GM21737 (cell line): ENCODE results near the gene FAM83G.
A peak's percentile ranks its signal among the peaks of the same experiment; 100 is the strongest.

Experiments
- ATAC-seq: cut with Tn5 transposase; IDR thresholded peaks from one replicate; pipeline ENCODE4 v1.9.1; 2021; ENCODE audit warnings: mild to moderate bottlenecking, moderate library complexity; ENCODE audit not compliant: unreplicated experiment

Gene FAM83G

DNA sequence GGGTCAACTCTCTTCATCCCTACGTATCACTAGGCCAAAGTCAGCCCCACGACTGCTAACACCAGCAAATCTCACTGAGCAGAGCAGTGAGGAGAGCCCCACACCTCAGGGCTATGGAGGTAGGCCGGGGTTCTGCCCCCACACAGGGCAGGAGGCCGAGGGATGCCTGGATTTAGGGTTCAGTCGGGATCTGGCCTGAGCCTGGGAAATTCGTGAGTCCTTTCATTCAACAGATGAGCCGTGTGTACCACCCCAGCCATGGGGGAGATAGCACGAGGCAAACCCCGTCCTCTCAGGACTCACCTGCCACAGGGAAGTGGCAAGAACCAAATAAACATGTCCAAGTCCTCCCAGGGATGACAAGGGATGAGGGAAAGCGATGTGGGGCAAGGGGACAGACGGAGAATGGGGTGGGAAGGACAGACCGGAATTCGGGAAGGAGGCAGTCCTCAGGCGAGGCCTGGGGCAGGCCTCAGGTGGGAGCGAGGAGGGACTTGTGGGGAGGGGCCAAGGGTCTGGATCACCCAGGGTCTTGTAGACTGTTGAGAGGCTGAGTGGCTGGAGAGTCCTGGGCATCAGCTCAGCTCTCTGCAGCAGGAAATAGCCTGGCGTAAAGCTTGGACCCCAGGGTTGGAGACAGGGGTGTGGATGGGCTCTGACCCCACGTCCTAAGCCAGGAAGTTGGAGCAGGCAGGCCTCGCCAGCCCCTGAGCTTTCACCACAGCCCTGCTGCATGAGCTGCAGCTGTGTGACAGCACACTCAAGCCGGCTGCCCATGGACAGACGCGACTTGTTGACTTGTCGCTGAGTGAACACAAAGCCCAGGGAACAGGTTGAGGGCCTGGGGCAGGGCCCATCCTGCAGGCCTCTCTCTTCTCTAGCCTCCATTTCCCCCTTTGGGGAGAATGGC lies 7.9 kb upstream of the FAM83G start:
- ATAC-seq, result no peak

DNA sequence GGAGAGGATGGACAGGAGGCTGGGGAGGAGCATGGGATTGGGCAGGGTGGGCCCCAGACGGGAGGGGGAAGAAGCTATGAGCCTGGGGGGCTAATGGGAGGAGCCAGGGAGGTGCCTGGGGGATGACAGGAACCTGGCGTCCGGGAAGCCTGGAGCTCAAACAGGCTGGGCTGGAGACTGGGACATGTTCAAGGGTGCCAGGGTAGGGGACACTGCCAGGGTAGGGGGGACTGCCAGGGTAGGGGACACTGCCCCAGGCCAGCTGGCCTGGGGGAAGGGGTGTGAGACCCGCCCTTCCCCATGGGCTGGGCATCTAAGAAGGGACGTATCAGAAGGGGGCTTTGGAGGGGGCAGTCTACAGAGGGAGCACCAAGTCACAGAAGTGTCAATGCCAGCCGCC lies 7.0 kb upstream of the FAM83G start:
- no peak for ATAC-seq

DNA sequence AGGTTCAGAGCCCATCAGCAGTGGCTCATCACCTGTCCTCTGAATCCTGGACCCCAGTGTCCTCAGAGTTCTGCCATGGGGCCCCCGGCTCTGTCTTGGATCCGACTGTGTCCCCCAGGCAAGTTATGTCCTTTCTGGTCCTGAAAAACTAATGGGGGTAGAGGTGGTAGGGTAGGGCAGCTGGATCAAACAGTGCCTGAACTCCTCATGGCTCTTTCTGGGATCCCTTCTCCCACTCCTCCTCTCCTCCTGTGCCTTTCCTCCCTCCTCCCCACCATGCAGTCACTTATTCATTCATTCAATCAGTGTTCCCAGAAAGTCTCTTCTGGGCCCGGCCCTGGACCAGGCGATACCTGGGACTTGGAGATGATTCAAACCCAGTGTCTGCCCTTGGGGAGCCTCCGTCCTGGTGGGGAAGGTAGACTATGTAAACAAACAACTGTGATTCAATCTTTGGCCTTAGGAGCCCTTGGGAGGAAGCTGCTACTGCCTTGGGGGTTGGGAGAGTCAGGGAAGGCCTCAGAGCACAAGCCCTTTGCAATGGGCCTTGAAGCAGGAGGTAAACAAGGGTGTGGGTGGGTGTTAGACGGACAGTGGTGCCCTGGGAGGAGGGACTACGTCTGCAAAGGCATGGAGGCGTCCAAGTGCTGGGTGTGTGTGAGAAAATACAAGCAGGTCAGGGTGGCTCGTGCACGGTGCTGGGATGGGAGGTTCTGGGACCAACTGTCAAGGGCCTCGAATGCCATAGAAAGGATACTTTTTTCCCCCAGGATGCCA lies 6.4 kb upstream of the FAM83G start:
- ATAC-seq, result no peak

DNA sequence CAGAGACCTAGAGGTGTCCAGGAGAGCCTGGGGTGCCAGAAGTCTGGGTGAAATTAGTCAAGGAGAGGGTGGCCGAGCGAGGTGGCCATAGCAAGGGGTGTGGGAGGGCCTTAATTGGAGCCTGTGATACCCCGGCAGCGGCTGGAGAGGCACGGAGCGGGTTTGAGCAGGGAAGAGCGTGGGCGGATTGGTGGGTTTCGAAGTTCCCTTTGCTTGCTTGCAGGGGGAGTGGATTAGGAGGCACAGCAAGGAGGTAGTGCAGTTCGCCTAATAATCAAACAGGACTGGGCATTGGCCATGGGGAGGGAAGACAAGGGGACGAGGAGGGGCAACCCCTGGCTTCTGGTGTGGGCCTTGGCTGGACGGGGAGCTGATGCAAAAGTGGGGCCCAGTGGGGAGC lies 5.4 kb upstream of the FAM83G start:
- no peak for ATAC-seq

DNA sequence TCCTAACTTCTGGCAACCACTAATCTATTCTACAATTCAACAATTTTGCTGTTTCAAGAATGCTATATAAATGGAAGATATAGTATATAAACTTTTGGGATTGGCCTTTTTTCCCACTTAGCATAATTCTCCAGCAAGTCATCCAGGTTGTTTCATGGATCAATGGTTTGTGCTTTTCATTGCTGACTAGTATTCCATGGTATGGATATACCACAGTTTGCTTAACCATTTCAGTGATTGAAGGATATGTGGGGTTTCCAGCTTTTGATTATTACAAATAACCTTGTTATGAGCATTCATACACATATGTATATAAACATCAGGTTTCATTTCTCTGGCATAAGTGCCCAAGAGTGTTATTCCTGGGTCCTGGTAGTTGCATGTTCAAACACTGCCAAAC lies 2.1 kb upstream of the FAM83G start:
- no peak for ATAC-seq

DNA sequence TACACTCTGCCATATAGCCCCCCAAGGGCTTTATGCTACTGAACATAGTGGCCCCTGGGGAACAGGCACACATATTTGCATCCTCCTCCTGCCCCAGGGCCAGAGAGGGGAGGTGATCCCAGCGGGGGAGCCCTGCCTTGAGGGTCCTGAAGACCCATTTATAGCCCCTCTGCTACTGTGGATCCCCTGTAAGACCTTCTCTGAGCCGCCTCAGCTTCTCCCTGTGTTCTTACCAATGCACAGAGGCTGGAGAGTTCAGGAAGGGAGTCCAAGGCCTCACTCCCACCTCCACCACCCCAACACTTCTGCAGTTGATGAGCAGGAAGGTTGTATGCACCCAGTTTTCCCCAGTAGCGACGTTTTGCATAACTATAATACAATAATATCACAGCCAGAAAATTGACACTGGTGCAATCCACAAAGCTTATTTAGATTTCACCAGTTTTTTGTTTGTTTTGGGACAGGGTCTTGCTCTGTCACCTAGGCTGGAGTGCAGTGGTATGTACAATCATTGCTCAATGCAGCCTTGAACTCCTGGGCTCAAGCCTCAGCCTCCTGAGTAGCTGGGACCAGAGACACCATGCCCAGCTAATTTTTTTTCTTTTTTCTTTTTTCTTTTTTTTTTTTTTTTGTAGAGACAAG lies 1.3 kb upstream of the FAM83G start:
- ATAC-seq, result no peak

DNA sequence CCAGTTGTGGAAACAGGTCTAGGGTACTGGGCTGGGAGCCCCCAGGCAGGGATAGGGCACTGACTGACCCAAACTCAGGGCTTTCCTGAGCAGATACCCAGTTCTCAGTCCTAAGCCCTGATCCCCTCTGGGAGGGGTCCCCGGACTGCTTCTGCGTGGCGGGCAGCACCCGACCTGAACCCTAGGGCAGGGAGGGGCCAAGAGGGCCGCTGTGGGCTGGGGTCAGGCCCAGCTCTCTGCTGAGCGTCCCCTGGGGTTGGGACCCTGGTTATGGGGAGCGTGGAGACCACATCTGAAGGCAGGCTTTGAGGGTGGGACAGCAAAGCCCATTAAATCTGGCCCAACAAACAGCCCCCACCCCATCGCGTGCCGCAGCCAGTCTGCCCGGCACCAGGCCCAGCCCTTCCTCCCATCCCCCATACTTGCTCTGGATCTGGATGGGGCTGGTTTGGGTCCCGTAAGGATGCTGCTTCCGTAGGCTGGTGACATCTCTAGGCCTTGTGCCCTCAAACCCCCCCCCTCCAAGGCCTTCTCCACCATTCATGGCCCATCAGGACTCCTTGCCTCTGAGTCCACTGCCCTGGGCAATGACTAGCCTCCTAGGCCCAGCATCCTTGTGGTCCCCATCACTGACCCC lies 691 bp upstream of the FAM83G start:
- ATAC-seq, result no peak

DNA sequence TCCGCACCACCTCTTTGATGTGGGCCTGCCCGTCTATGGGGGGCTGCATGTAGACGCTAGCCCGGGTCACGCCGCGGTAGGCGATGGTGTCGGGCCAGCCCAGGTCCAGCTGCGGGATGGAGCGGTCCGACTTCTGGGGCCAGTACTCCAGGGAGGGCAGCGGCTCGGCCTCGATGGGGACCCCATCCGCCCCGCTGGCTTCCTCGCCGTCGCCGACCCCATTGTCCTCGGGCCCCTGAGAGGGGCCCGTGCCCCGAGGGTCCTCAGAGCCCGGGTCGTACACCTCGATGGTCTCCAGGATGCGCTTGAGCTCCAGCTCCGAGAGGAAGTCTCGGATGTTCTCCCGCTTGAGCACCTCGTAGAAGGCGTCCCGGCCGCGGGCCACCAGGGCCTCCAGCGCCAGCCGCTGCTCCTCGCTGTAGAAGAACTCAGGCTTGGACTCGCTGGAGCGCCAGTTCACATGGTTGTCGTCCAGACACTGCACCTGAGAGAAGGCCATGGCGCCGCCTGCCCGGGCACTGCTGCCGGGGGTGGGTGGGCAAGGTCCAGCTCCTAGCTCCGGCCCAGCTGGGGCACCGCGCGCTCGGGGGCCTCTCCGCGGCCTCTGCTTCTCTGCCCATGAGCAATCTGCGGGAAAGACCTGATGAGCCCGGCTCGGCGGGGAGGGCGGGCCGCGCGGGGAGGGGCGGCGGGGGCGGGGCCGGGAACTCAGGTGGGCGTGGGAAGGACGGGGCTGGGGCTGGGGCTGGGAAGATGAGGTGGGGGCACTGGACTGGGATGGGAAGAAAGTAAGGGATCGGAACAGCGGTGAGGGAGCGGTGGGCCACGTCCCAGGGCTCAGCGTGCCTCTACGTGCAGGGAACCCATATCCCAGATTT lies 782 bp downstream of the FAM83G start:
- peak; percentile 23 for ATAC-seq

DNA sequence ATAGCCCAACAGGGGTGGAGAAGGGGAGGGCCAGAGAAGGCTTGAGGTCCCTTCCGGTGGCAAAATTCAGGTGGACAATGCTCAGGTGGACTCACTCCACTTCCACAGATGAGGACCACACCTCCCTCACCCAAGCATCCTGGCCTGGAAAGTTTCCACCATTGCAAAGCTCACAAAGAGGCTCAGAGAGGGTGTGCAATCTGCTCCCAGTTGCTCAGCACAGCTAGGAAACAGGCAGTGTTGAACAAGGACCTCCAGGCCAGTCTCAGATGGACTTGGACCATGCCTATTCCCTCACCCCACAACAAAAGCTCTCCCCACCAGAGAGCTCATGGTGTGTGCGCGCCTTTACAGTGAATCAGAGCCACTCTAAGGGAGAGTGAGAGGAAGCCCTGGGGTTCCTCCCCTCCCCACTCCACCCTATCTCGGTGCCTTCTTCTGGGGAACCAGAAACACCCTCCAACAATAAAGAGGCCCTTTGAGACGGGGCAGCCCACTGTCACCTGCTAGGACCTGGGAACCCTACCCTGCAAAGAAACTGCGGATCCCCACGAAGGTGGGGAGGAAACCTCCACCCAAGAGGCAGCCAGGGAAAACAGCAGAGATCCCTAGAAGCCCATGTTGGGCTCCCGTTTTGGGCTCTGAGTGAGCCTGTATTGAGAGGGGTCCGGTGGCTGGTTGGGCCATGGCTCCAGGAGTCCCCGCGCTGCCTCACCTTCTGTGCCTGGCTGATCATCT lies 1.6 kb downstream of the FAM83G start:
- ATAC-seq, result no peak

DNA sequence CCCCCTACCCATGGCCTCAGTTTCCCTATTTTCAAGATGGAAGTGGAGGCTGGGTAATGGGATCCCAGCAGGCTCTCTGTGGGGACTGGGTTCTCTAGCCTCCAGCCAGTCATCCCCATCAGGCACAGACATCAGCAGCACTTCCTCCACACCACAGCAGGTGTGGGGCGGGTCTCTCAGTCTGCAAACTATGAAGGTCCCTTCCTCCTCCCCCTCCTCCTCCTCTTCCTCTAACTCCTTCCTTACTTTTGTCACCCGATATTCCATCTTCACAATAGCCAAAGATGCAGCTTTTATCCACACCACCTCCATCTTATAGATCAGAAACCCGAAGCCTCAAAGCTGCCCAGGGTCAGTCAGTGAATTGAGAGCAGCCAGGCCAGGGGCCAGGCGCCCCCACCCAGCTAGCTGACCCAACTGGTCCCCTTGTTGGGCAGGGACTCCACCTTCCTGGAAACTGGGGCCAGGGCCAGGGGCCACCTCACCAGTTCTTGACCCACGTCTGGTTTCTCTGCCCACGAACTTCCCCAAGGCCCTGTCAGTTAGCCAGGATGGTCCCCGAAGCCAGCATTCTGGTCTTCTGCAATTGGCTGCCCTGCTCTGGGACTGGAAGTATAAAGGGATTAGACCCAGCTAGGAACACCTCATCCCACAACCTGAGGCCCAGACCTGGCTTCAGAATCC lies 2.5 kb downstream of the FAM83G start:
- ATAC-seq, result no peak

DNA sequence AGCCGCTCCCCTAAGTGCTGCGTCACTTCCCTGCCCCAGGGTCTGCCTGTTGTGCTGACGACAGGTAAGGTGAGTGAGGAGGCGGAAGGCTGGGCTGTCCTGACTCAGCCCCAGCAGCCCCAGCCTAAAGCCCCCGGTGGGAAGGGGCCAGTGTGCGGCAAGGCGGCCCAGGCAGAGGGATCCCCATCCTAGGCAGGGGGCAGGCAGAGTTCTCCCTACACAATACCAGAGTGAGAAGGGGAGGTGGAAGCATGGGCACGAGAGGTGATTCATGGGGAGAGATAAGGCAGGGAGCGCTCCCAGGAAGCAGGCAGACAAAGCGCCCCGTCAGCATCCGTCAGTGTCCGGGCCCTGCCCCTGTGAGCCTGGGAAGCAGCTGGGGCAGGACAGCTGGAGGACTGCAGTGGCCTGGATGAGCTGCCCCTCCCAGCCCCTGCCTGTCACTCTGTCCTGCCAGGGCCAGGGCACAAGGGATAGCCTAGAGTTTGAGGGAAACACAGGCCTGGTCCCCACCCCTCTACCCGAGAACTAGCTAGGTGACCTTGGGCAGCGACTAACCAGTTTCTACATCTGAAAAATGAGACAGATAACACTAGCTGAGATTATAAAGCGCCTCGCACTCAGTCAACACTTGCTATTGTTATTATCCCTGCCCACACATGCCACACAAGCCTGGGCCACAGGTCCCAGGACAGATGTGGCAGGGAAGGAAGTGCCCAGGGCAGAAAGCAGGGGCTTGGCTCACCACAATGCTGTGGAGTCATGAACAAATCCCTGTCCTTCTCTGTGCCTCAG lies 3.8 kb downstream of the FAM83G start:
- no peak for ATAC-seq

DNA sequence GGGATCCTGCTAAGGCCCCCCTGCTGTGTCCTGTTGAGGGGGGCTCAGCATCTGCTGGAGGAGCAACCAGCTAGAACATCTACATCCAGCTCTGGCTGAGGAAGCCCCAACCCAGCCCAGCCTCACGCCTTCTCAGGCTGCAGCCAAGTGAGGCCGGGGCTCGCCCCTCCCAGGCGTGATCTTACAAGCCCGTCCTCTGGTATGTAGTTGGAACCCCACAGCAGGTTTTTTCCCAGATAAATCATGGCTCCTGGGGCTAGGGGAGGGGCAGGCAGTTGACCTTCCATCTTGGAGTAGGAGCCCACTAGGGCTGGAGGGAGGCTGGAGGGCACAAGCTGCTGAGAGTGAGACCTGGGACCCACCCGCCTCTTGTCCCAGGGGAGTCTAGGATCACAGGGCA lies 4.7 kb downstream of the FAM83G start:
- no peak for ATAC-seq

DNA sequence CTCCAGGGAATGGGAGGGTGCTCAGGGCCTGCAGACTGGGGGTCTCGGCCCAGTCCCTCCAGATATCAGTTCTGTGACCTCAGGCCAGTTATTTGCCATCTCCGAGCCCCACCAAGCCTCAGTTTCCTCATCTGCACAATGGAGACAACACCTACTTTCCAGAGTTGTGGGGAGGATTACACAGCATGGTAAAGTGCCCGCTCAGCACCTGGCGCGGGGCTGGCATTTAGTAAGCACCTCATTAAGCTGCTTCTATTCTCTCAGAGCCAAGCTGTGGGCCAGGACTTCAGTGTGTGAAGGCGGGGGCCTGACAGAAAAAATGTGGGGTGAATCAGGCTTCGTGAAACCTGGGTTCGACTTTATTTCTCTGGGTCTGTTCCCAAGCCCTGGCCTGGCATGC lies 5.2 kb downstream of the FAM83G start:
- no peak for ATAC-seq

DNA sequence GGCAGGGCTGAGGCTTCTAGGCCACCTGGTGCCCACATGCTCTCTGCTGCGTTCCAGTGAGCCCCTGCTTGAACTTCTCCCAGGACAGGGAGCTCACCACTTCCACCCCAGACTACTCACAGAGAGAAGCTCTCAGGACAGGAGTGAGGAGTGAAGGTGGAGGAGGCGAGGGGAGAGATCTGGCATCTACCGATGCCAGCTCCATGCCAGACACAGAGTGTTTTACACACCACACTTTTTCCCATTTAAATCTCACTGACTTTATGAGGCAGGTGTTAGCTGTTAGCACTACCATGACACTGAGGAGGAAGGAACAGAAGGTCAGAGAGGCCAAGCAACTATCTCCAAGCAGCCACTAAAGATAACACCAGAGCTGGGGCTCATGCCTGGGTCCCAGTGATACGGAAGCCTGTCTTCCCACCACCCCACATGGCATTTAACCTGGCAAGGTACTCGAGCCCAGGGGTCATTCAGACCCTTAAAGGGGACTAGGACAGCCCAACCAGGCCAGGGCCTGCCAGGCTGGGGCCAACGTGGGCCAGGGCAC lies 6.8 kb downstream of the FAM83G start:
- ATAC-seq, result no peak

DNA sequence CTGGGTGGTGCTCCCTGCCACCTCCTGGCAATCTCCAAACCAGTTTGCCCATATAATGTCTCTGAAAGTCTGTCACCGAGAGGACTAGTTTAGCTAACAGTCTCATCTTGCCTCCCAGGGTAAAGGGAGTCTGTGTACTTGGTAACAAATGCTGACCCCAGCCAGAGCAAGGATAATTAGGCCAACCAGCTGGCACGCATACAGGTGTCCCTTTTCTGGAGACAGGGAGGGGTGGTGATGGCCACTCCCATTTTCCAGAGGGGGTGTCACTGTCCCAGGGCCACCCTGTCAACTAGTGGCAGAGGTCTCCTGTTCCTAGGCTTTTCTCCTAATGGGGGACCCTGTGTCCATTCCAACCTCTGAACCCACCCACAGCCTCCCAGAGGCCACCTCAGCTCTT lies 8.1 kb downstream of the FAM83G start:
- no peak for ATAC-seq

DNA sequence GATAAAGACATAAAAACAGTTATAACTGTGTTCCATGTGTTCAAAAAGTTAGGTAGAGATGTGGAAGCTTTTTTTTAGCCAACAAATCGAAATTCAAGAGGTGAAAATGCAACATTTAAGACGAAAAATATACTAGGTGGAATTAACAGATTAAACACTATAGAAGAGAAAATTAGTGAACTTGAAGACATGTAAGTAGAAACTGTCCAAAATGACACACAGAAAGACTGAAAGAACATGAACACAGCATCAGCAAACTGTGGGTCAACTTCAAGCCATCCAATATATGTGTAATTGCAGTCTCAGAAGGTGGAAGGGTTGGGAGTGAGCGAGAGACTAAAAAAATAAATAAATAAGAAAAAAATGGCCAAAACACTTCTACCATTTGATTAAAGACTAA lies 9.3 kb downstream of the FAM83G start:
- no peak for ATAC-seq

DNA sequence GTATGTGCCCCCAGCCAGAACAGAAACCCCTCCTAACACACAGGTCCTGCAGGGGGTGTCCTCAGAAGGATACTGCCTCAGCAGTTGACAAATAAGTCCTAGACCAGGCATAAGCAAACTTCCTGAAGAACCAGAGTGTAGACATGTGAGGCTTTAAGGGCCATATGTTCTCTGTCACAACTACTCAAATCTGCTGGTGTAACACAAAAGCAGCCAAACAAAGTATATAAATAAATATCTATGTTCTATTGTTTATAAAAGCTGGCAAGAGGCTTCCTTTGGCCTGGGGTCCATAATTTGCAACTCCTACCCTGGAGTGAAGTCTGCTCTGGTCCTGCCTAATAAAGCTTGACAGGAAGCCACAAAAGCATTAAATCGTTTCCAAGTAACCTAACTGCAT lies 9.9 kb downstream of the FAM83G start:
- ATAC-seq, result no peak
